HepG2 (cell line): ENCODE results near the gene NAP1L4. TPM values are rescaled to one million over a fixed set of nuclear protein-coding genes. Genes with fewer than 3 reads are reported as not detected.

Source experiments
- ATAC-seq: fragments of 200-7000 bp; cut with Tn5 transposase; 3 replicates; pipeline ENCODE4 v1.9.1; 2020; ENCODE audit warnings: mild to moderate bottlenecking, moderate library complexity
- BruUV-seq: library from RNA; stranded (reverse); fragments of 400-500 nt; replicated peaks from 2 replicates; lab custom pipeline; 2021; lab: Mats Ljungman, UMichigan
- CTCF ChIA-PET: fragments of 300-600 bp; formaldehyde crosslinking; extraction: SDS; loops from one replicate; lab custom pipeline; 2021; ENCODE audit warnings: low total read pairs, inconsistent platforms, low intra/inter-chr PET ratio; lab: Yijun Ruan, JAX
- POLR2A ChIA-PET: fragments of 350-600 bp; sonication (Branson Sonifier 250); formaldehyde crosslinking; loops from one replicate; lab custom pipeline; 2020; ENCODE audit warnings: antibody characterized with exemption, inconsistent platforms; lab: Yijun Ruan, JAX
- DNase-seq: peaks from one replicate; pipeline ENCODE4 v3.0.0-alpha.2; 2015; ENCODE audit warnings: low spot score
- FAIRE-seq: peaks from 3 replicates; lab custom pipeline; 2011; peaks lifted over from hg19 to GRCh38; lab: Jason Lieb, UNC
- H2AFZ ChIP-seq: one replicate; pipeline ENCODE4 v1.6.1; 2011; ENCODE audit warnings: low read length, inconsistent platforms
- H3K27ac ChIP-seq: fragments of 300-600 bp; 3 replicates; pipeline ENCODE4 v1.8.0; 2011; ENCODE audit warnings: mixed run types, mild to moderate bottlenecking, mixed read lengths, low read length, inconsistent platforms; ENCODE audit not compliant: insufficient read depth; ENCODE audit errors: extremely low read length
- H3K27me3 ChIP-seq, 2 experiments: fragments of 200-600 bp in 1 of 2; 2 replicates in 1 of 2; 3 replicates in 1 of 2; pipeline versions ENCODE4 v1.6.0 to v1.8.0; 2011; ENCODE audit warnings: low read length in 2 of 2, mild to moderate bottlenecking in 2 of 2, moderate library complexity in 2 of 2, inconsistent platforms in 1 of 2; ENCODE audit not compliant: insufficient read depth in 2 of 2, control insufficient read depth in 1 of 2
- H3K36me3 ChIP-seq, 2 experiments: fragments of 200-600 bp in 1 of 2; replicated peaks in 1 of 2; 2 replicates in 1 of 2; 3 replicates in 1 of 2; pipeline versions ENCODE4 v1.5.1 to v1.8.0; 2011; ENCODE audit warnings: low read length in 2 of 2, inconsistent platforms in 1 of 2; ENCODE audit not compliant: insufficient read depth in 2 of 2, control insufficient read depth in 1 of 2
- H3K4me1 ChIP-seq: 2 replicates; pipeline ENCODE4 v1.5.1; 2012; ENCODE audit warnings: low read length, inconsistent platforms; ENCODE audit not compliant: insufficient read depth
- H3K4me2 ChIP-seq: 2 replicates; pipeline ENCODE4 v1.6.0; 2011; ENCODE audit warnings: low read depth, low read length, inconsistent platforms
- H3K4me3 ChIP-seq, 3 experiments: fragments of 200-600 bp in 1 of 3; sonication (generic), shearing (Covaris generic) in 1 of 3; replicated peaks in 1 of 3; 2 replicates each; pipeline ENCODE4 v1.5.1; 2011 to 2016; ENCODE audit warnings: low read length in 3 of 3, inconsistent platforms in 2 of 3, low read depth in 2 of 3, mild to moderate bottlenecking in 2 of 3, control low read depth in 1 of 3, mixed read lengths in 1 of 3; ENCODE audit not compliant: insufficient read depth in 1 of 3
- H3K79me2 ChIP-seq: one replicate; pipeline ENCODE4 v1.6.1; 2011; ENCODE audit warnings: low read length, inconsistent platforms; ENCODE audit not compliant: insufficient read depth
- H3K9ac ChIP-seq: 2 replicates; pipeline ENCODE4 v1.6.0; 2011; ENCODE audit warnings: mild to moderate bottlenecking, low read depth, low read length, inconsistent platforms; ENCODE audit not compliant: insufficient read depth
- H3K9me3 ChIP-seq: 2 replicates; pipeline ENCODE4 v1.5.1; 2012; ENCODE audit warnings: mild to moderate bottlenecking, low read length
- H4K20me1 ChIP-seq: 2 replicates; pipeline ENCODE4 v1.6.0; 2011; ENCODE audit warnings: inconsistent platforms, mild to moderate bottlenecking, low read length, moderate library complexity; ENCODE audit not compliant: insufficient read depth
- ARNTL ChIP-seq: sonication (generic); formaldehyde crosslinking; IDR thresholded peaks from 2 replicates; pipeline ENCODE4 v1.4.0; 2020; ENCODE audit warnings: mild to moderate bottlenecking, missing genetic modification reagents
- ISX ChIP-seq: sonication (generic); formaldehyde crosslinking; conservative IDR thresholded peaks from 2 replicates; pipeline ENCODE4 v1.5.0; 2020; ENCODE audit warnings: missing genetic modification reagents
- MAFF ChIP-seq: IDR thresholded peaks from 2 replicates; pipeline ENCODE4 v1.6.1; 2011; ENCODE audit warnings: low read depth, low read length, improper control_type of control experiment
- MAFK ChIP-seq, 2 experiments: IDR thresholded peaks in 1 of 2; conservative IDR thresholded peaks in 1 of 2; 2 replicates each; pipeline ENCODE4 v1.6.1; 2011; ENCODE audit warnings: improper control_type of control experiment in 2 of 2, low read length in 2 of 2
- ZMYM4 ChIP-seq: sonication (generic); formaldehyde crosslinking; IDR thresholded peaks from 2 replicates; pipeline ENCODE4 v1.8.1; 2023; ENCODE audit warnings: mild to moderate bottlenecking, missing genetic modification reagents
- ZNF253 ChIP-seq: sonication (generic); formaldehyde crosslinking; IDR thresholded peaks from 2 replicates; pipeline ENCODE4 v1.8.0; 2022; ENCODE audit warnings: mild to moderate bottlenecking, missing genetic modification reagents, borderline replicate concordance
- WGBS: methylation state at CpG from one replicate; pipeline ENCODE4 v1.1.6; 2017; ENCODE audit warnings: low lambda C conversion rate; 5-methylcytosine and 5-hydroxymethylcytosine counted together
- in situ Hi-C: cut with HindIII; loops from 2 replicates; pipeline ENCODE4 v1.10.0; 2017; ENCODE audit warnings: low pct_unique_long_range_greater_than_20kb; ENCODE audit not compliant: extremely low pct_ligation_motif_present
- intact Hi-C: fragments of 100-400 bp; cut with micrococcal nuclease; formaldehyde crosslinking; loops from one replicate; pipeline ENCODE4 v1.10.0; 2022; ENCODE audit not compliant: unreplicated experiment
- polyA plus RNA-seq, 8 experiments: library from polyadenylated mRNA; depleted of rRNA in 3 of 8; stranded (reverse) in 7 of 8; unstranded in 1 of 8; fragments of >200 nt; fragmentation: Illumina TruSeq in 4 of 8; extraction: Trizol in 4 of 8; gene quantifications; 2 replicates each; pipeline versions ENCODE4 v1.2.1 to v1.2.3, GENCODE V29; 2011 to 2016; ENCODE audit warnings: low read depth in 4 of 8, missing spikeins in 1 of 8, mixed read lengths in 1 of 8; ENCODE audit not compliant: insufficient read depth in 1 of 8
- total RNA-seq, 5 experiments: library from RNA; depleted of rRNA; stranded (reverse); fragments of >200 nt; fragmentation: Illumina TruSeq; extraction: Trizol; gene quantifications; 2 replicates each; pipeline ENCODE4 v1.2.3, GENCODE V29; 2016; ENCODE audit warnings: low read depth in 1 of 5
- TF ChIP-seq, protein P1 (sequence below): sonication (generic); formaldehyde crosslinking; IDR thresholded peaks from 2 replicates; pipeline ENCODE4 v1.5.0; 2020; ENCODE audit warnings: mild to moderate bottlenecking, missing genetic modification reagents, borderline replicate concordance

Gene NAP1L4
- total and polyA plus RNA-seq, 2 of the 13 experiments (the other 11 are each of a cell fraction or from before 2014, with no cell fraction given): 64.0 to 186 TPM

DNA sequence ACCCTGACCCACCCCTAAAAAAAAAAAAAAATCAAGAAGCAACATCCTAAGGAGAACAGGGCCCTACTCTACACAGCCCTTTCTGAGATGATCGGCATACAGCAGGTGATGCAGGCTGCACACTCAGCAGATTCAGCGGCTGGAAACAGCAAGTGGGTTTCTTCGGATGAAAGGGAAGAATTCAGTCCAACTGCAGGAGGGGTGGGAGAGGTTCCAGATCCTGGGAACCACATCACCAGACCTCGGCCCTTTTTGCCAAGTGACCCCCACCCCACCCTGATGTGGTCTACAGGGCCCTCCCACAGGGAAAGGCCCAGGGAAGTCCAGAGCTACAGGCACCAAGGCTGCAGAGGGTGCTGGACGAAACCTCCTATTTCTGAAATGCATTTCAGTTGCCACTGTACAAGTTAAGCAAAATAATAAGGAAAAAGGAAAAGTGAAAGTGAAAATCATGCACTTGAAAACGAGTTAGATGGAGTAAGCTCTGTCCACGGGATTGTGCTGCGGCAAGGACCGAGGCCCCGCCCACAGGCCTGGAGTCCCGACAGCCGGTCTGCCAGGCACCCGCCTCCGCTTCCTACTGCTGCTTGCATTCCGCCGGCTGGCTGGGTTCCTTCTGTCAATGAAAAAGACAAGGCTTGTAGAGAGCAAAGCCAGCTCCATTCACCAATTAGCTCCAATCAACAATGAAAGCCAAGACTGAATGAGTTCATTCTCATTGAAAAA lies 46.9 kb downstream of the NAP1L4 start:
- ChIA-PET POLR2A (interaction anchor here (0.6 kb wide), 1 partner anchor 9 kb away, joined by 3 read pairs; no protein-coding TSS in a partner anchor), CTCF (no interaction called here)
- ATAC-seq: no peak

More for the DNA sequence above, 46.9 kb downstream of the NAP1L4 start:
- H4K20me1 ChIP-seq: peaks cover 22% of the 10 kb centered on the region
- TF ChIP-seq MAFK (conservative IDR thresholded peaks at IDR 0.05 in 1 of 2, IDR thresholded peaks at IDR 0.05 in 1 of 2; ENCODE audit: low read length in 2 of 2) (peak; percentile 70 to 72), ARNTL (CRISPR knock-in tag) (no peak), ISX (CRISPR knock-in tag) (no peak), ZNF253 (CRISPR knock-in tag) (no peak), MAFF (peak; percentile 53), ZMYM4 (no peak)
- TF ChIP-seq, protein P1, sequence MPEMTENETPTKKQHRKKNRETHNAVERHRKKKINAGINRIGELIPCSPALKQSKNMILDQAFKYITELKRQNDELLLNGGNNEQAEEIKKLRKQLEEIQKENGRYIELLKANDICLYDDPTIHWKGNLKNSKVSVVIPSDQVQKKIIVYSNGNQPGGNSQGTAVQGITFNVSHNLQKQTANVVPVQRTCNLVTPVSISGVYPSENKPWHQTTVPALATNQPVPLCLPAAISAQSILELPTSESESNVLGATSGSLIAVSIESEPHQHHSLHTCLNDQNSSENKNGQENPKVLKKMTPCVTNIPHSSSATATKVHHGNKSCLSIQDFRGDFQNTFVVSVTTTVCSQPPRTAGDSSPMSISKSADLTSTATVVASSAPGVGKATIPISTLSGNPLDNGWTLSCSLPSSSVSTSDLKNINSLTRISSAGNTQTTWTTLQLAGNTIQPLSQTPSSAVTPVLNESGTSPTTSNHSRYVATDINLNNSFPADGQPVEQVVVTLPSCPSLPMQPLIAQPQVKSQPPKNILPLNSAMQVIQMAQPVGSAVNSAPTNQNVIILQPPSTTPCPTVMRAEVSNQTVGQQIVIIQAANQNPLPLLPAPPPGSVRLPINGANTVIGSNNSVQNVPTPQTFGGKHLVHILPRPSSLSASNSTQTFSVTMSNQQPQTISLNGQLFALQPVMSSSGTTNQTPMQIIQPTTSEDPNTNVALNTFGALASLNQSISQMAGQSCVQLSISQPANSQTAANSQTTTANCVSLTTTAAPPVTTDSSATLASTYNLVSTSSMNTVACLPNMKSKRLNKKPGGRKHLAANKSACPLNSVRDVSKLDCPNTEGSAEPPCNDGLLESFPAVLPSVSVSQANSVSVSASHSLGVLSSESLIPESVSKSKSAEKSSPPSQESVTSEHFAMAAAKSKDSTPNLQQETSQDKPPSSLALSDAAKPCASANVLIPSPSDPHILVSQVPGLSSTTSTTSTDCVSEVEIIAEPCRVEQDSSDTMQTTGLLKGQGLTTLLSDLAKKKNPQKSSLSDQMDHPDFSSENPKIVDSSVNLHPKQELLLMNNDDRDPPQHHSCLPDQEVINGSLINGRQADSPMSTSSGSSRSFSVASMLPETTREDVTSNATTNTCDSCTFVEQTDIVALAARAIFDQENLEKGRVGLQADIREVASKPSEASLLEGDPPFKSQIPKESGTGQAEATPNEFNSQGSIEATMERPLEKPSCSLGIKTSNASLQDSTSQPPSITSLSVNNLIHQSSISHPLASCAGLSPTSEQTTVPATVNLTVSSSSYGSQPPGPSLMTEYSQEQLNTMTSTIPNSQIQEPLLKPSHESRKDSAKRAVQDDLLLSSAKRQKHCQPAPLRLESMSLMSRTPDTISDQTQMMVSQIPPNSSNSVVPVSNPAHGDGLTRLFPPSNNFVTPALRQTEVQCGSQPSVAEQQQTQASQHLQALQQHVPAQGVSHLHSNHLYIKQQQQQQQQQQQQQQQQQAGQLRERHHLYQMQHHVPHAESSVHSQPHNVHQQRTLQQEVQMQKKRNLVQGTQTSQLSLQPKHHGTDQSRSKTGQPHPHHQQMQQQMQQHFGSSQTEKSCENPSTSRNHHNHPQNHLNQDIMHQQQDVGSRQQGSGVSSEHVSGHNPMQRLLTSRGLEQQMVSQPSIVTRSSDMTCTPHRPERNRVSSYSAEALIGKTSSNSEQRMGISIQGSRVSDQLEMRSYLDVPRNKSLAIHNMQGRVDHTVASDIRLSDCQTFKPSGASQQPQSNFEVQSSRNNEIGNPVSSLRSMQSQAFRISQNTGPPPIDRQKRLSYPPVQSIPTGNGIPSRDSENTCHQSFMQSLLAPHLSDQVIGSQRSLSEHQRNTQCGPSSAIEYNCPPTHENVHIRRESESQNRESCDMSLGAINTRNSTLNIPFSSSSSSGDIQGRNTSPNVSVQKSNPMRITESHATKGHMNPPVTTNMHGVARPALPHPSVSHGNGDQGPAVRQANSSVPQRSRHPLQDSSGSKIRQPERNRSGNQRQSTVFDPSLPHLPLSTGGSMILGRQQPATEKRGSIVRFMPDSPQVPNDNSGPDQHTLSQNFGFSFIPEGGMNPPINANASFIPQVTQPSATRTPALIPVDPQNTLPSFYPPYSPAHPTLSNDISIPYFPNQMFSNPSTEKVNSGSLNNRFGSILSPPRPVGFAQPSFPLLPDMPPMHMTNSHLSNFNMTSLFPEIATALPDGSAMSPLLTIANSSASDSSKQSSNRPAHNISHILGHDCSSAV (CRISPR knock-in tag): no peak
- no peak overlapping the region for H3K4me3 ChIP-seq
- no peaks in the 10 kb centered on the region for H3K9me3 ChIP-seq
- H2AFZ ChIP-seq: no peak overlapping the region
- H3K27me3 ChIP-seq: no peaks in the 10 kb centered on the region
- H3K79me2 ChIP-seq: no peaks in the 10 kb centered on the region
- TSS peak; percentile 11 for BruUV-seq
- H3K27ac ChIP-seq: no peak overlapping the region
- H3K9ac ChIP-seq: no peak overlapping the region
- FAIRE-seq (no peak), DNase-seq (no peak)
- intact Hi-C loops: no loop called here
- H3K36me3 ChIP-seq: peaks cover 7 to 69% of the 10 kb centered on the region in 2 experiments
- no peak overlapping the region for H3K4me2 ChIP-seq
- in situ Hi-C loops: no loop called here
- WGBS: 95% methylated on average over 13 of the region's 16 CpGs
- H3K4me1 ChIP-seq: peaks cover 11% of the 10 kb centered on the region
